Hematopoietic multipotent progenitor cell treated with erythropoietin and hydrocortisone succinate and interleukin-3 and kit ligand, for 4 days (in vitro differentiated cells): Measurements from ENCODE around the gene CRYBG3.

ENCODE experiments used
- DNase-seq: peaks from one replicate; pipeline ENCODE4 v3.0.0-alpha.2; 2015

The CRYBG3 gene

DNA sequence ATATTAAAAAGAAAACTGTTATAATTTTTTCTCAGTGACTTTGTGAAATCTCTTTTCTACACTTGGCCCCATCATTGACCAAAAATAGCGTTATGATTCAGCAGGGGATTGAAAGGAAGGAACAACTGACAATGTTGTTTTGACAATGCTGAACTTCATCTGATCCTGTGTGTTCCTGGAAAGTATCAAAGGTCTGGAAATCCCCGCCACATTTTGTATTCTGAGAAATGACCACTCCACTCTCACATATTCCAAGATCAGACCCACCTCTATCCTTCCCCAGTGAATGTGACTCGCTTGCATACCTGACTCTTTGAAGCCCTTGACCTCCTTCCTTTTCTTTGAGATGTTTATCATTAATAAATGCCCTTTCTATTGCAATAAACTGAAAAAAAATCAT, 160.1 kb downstream of the CRYBG3 start:
- DNase-seq = no peak

DNA sequence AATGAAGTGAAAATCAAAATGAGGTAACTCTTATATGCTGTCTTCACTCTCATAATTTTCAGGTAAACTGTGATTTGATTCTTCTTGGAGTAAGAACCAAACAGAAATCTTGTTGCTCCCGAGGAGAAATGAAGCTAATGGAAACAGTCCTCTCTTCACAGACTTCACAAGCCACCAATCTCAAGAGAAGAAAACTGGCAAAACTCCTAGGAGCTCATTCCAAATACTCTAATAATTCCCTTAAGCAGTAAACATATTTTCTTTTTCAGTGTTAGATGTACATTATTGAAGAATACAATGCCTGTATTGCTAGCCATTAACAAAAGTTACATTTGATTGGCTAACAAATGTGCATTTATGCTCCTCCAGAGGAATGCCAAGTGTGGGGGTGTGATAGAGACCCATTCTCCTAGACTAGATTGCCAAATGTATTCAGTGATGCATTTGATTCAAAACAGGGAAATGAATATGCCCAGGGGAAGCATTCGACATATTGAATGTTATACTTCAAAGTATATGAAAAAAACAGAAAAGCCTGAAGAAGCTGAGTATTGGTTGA, 162.2 kb downstream of the CRYBG3 start:
- no peak for DNase-seq

DNA sequence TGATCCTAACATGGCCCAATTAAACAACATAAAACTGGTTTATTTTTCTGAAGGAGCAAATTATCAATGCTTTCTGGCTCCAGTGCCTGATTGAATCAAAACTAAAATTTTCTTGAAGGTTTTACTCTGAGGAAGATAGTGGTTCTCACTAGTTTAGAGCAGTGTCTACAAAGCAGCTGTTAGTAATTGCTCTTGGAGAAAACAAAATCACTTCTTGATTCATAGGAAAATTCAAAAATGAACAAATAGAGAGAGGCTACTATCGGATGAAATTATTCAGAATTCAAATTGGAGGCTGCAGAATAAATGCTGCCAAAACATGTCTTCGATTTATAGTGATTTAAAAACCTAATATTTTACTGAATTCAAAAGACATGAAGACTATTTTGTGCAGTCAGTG, 165.5 kb downstream of the CRYBG3 start:
- no peak for DNase-seq

DNA sequence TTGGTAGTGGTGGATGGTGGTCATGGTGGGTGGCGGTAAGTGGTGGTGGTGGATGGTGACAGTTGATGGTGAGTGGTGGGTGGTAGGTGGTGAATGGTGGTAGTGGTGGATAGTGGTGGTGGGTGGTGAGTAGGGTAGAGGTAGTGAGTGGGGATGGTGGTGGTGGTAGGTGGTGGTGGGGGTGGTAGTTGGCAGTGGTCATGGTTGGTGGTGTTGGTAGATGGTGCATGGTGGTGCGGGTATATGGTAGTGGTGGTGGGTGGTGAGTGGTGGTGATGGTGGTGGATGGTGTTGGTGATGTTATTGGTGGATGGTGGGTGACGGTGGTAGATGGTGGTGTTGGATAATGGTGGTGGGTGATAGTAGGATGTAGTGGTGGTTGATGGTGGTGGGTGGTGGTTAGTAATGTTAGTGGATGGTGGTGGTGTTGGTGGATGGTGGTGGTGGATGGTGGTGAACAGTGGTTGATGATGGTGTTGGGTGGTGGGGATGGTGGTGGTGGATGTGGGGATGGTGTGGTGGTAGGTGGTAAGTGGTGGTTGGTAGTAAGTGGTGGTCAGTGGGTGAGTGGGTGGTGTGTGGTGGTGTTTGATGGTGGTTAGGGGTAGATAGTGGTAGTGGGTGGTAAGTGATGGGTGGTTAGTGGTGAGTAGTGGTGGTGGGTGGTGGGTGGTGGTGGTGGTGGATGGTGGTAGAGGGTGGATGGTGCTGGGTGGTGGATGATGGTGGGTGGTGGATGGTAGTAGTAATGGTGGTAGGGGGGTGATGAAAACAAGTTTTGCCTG, 167.2 kb downstream of the CRYBG3 start:
- DNase-seq = no peak

DNA sequence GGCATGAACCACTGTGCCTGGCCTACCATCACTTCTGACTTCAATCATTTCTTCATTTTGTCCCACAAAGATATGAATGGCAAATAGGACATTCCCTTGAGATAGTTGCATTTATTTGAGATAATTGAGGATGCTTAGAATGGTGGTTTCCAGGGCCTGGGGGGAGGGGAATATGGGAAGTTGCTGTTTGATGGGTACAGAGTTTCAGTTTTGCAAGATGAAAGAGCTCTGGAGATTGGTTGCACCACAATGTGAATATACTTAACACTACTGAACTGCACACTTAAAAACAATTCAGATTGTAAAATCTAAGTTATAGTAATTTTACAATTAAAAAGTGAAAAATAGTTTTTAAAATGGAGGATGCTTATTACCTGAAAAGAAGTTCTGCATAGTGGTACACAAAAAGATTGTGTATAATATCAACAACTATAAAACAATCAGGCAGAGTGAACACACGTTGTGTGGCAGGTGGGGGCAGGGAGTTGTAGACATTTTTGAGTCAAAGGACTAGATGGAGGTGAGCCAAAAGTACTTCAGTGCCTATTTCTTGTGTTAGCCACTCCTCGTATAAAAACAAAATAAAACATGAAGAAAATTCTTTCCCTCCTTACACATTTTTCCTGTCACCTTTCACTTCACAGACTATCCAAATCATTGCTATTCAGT, 168.9 kb downstream of the CRYBG3 start:
- DNase-seq = no peak

DNA sequence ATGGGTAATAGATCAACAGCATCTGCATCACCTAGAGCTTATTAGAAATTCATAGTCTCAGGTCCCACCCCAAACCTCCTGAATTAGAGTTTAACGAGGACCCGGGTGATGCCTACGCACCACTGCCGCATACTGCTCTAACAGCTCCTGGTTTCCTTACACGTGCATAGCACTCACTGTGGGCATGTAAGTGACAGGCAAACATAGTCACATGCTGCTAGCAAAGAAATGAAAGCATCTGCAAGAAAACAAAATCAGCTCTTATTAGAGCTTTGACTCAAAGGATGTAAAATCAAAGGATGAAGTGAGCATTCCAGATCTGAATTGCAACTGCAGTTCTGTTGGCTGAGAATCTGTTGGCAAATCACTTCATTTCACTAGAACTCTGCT, 169.5 kb downstream of the CRYBG3 start:
- DNase-seq = no peak

DNA sequence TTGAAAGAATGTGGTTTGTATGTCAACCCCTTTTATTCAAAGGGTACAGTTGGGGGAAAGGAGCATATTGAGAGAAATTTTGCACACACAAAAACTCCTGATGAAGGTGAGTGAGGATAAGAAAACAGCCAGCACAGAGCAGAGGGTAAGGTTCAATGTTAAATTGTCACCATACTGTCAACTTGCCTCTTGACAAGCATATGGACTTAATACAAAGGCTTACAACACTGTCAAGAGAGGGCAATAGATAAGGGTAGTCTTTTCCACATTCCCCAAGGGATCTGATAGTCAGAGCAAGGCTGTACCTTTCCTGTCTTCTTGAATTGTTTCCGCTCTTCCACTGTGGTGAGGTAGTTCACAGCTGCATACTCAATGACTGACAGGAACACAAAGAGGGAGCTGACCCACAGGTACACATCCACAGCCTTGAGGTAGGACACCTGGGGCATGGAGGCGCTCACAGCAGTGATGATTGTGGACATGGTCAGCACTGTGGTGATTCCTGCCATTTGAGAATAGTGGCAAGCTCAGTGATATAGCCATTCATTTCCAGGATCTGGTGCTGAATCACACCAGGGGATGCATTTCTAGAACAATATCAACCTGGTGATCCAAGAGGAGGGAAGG, 170.8 kb downstream of the CRYBG3 start:
- DNase-seq = no peak

DNA sequence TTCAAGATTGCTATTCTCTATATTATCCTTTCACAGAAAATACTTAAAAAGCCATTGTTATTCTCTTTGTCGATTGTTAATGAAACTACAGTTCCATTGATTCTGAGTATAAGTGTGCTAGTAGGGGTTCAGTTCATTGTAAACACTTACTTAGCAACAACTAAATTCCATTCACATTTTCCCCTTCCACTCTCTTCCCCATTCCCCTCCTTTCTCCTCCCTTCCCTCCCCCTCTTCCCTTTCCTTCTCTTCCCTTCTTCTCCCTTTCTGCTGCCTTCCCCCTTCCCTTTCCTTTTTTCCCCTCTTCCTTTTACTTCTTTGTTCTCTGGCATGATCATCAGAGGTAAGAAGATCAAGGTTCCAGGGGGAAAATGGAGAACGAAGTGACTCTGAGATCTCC, 171.7 kb downstream of the CRYBG3 start:
- DNase-seq = no peak

DNA sequence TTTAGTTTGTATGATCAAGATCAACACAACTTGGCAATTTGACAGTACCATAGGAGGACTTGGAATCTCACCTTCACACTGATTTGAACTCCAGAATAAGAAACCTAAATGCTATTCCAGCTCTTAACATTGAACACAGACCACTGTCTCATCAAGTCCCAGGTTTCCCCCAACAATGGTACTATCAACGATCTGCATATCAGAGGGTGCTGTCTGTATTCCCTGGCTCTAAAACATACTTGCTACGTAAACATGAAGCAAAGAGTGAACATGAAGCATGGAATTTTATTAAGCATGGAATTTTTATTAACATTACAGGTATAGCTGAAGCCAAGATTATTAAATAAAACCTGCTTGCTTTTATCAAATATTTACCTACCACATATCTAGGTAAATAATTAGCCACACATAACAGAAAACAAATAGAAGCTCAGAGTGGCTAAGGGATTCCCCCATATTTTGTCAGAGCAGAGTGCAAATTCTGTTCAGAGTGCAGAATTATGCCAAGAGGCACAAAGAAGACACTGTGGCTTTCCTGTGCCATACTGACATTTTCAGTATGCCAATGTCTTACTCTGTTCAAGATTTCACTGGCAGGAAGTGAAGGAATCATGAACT, 172.6 kb downstream of the CRYBG3 start:
- no peak for DNase-seq
